ENCODE data around the gene BHLHA9. TPM values are rescaled to one million over a fixed set of nuclear protein-coding genes. Genes with fewer than 3 reads are reported as not detected.

The BHLHA9 gene
- polyA plus RNA-seq, 2 of the 4 experiments (the other 2 are of a cell fraction): not detected

DNA sequence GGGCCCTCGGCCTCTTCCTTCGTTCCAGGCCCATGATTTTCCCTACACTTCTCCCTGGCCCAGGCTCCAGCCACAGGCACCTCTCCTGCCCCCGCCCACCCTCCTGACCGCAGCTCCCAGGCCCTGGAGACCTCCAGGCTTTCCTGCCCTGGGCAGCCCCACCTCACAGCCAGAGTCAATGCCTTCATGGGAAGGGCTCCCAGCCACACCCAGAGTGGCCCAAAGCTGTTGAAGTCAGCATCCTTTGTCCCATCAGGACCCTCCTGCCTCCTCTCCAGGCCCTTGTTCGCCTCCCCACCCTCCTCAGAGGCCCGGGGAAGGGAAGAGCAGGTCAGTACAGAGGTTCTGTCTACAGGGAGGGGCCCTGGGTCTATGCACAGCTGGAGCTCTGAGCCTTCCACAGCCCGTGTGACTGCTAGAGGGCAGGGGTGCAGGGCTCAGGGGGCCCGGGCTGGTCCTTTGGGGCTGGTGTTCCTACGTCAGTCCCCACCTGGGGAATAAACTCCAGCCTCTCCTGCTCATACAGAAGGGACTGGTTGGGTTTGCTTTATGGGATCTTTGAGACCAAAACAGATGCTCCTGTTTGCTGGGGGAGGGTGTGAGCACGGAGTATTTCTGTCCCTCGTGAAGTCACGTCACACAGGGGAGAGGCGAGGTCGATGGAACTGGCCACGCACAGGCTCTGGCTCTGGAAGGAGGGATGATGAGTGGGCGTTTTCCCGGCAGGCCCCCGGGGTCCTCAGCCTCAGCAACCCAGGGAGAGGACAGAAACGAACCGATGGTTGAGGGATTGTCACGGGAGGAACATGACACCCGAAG, 29.5 kb downstream of the BHLHA9 start:
- Histone ChIP-seq H3K27ac (no peak overlapping the region), H3K4me2 (no peak overlapping the region), H3K9me3 (no peaks in the 10 kb centered on the region), H3K4me3 (no peak overlapping the region), H3K4me1 (no peaks in the 10 kb centered on the region)
- no peak for TF ChIP-seq RCOR1 (IDR thresholded peaks at IDR 0.05; ENCODE audit: low read depth, low read length)
- TF ChIP-seq HOXA7 (CRISPR knock-in tag; IDR thresholded peaks at IDR 0.05): no peak
- WGBS (ENCODE audit: missing lambda C conversion rate): 52% methylated on average over 22 of the region's 22 CpGs
- no peak for DNase-seq (ENCODE audit: low read depth in 1 of 2, low spot score in 1 of 2)
- FAIRE-seq: no peak
- peak in 1 of 2 experiments; percentile 7; a peak in 2 of 6 replicates for ATAC-seq
- ChIA-PET POLR2A (no interaction called here), CTCF (interaction anchor here (0.6 to 3.6 kb wide), 4 partner anchors 32 to 331 kb away, joined by 4 to 13 read pairs (median 6); no protein-coding TSS in a partner anchor)

- Histone ChIP-seq H3K27ac (no peak overlapping the region), H3K9me3 (no peaks in the 10 kb centered on the region), H3K4me2 (no peak overlapping the region), H3K4me3 (no peak overlapping the region), H3K4me1 (no peaks in the 10 kb centered on the region)
- TF ChIP-seq BHLHE40 (IDR thresholded peaks at IDR 0.05; ENCODE audit: low read depth, low read length): no peak
- no peak for TF ChIP-seq ZC3H11A (IDR thresholded peaks at IDR 0.05)
- TF ChIP-seq ZNF302 (CRISPR knock-in tag; IDR thresholded peaks at IDR 0.05): no peak
- TF ChIP-seq USF2 (IDR thresholded peaks at IDR 0.05): no peak
- TF ChIP-seq JUN (IDR thresholded peaks at IDR 0.05): no peak
- ATAC-seq: peak; percentile 5 to 25; a peak in 3 of 6 replicates
- DNase-seq (ENCODE audit: low read depth in 1 of 2, low spot score in 1 of 2): no peak
- ChIA-PET CTCF (interaction anchor here (3.6 kb wide), 1 partner anchor 32 kb away, joined by 13 read pairs; no protein-coding TSS in a partner anchor), POLR2A (no interaction called here)
- WGBS (ENCODE audit: missing lambda C conversion rate): 67% methylated on average over 15 of the region's 17 CpGs
- FAIRE-seq: no peak
Observed at GRCh38 chr17:1300371-1300905, 30.2 kb downstream of the BHLHA9 start.

GRCh38 chr17:1301546-1301945, 31.3 kb downstream of the BHLHA9 start:
- H3K4me2 ChIP-seq: no peak overlapping the region
- FAIRE-seq (no peak), DNase-seq (ENCODE audit: low read depth in 1 of 2, low spot score in 1 of 2) (no peak), ATAC-seq (no peak)
- no peak overlapping the region for H3K4me3 ChIP-seq
- 65% methylated on average over 14 of the region's 14 CpGs for WGBS (ENCODE audit: missing lambda C conversion rate)
- ChIA-PET POLR2A (no interaction called here), CTCF (interaction anchor here (0.8 to 1.2 kb wide), 2 partner anchors 16 to 31 kb away, joined by 3 read pairs; no protein-coding TSS in a partner anchor)
- H3K9me3 ChIP-seq: no peaks in the 10 kb centered on the region
- TF ChIP-seq POLR2A (IDR thresholded peaks at IDR 0.05; ENCODE audit: low read length): no peak
- no peak for TF ChIP-seq MAFK (IDR thresholded peaks at IDR 0.05; ENCODE audit: partially characterized antibody)
- no peak for TF ChIP-seq NFE2L2 (conservative IDR thresholded peaks at IDR 0.05; ENCODE audit: low read length)
- no peak overlapping the region for H3K27ac ChIP-seq
- H3K4me1 ChIP-seq: no peaks in the 10 kb centered on the region

DNA sequence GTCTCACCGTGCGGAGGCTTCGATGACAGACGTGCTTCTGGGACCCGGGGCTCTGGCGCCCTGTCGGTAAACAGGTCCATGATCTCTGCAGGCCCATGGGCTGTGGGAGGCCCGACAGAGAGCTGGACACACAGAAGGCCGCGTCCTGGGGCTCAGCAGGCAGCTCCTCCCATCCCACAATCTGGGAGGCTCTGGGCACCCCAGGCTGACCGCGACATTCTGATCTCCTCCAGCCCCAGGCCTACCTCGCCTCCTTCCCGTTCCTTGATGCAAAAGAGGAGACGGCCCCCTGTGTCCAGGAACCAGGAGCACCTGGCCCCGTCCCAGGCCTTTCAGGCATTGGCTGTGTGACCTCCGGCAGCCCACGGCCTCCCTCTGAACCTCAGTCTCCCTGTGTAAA, 32.5 kb downstream of the BHLHA9 start:
- Histone ChIP-seq H3K9me3 (no peaks in the 10 kb centered on the region), H3K27ac (no peak overlapping the region), H3K4me1 (no peaks in the 10 kb centered on the region), H3K4me2 (no peak overlapping the region), H3K4me3 (no peak overlapping the region)
- FAIRE-seq: no peak
- ATAC-seq: no peak
- ChIA-PET CTCF (interaction anchor here (0.6 to 1.7 kb wide), 2 partner anchors 30 to 37 kb away, joined by 3 to 4 read pairs; no protein-coding TSS in a partner anchor), POLR2A (no interaction called here)
- WGBS (ENCODE audit: missing lambda C conversion rate): 77% methylated on average over 18 of the region's 18 CpGs
- no peak for TF ChIP-seq CHD4 (IDR thresholded peaks at IDR 0.05; ENCODE audit: borderline replicate concordance)
- no peak for TF ChIP-seq MYC (IDR thresholded peaks at IDR 0.05; ENCODE audit: borderline replicate concordance, low read length)
- TF ChIP-seq USF2 (IDR thresholded peaks at IDR 0.05): no peak
- TF ChIP-seq EHF (CRISPR knock-in tag; IDR thresholded peaks at IDR 0.05): no peak
- no peak for TF ChIP-seq BHLHE40 (IDR thresholded peaks at IDR 0.05; ENCODE audit: low read depth, low read length)
- TF ChIP-seq RAD21 (conservative IDR thresholded peaks at IDR 0.05 in 1 of 2, IDR thresholded peaks at IDR 0.05 in 1 of 2): no peak
- no peak for TF ChIP-seq GATA3 (IDR thresholded peaks at IDR 0.05; ENCODE audit: borderline replicate concordance)
- TF ChIP-seq HOXB5 (CRISPR knock-in tag; IDR thresholded peaks at IDR 0.05): no peak
- no peak for TF ChIP-seq MAFK (IDR thresholded peaks at IDR 0.05; ENCODE audit: partially characterized antibody)
- TF ChIP-seq NR3C1 (IDR thresholded peaks at IDR 0.05): no peak
- no peak for TF ChIP-seq KDM1A (IDR thresholded peaks at IDR 0.05; ENCODE audit: low read depth)
- DNase-seq (ENCODE audit: low read depth in 1 of 2, low spot score in 1 of 2): no peak
